IMR-90 (cell line): ENCODE data around the gene C1QL2. TPM values are rescaled to one million over a fixed set of nuclear protein-coding genes. Genes with fewer than 3 reads are reported as not detected.

Source experiments
- ATAC-seq: fragments of 200-7000 bp; cut with Tn5 transposase; 2 replicates; pipeline ENCODE4 v1.9.1; 2020; ENCODE audit warnings: low read depth, mild to moderate bottlenecking, moderate library complexity
- BruUV-seq: library from RNA; stranded (reverse); fragments of 400-500 nt; replicated peaks from 2 replicates; lab custom pipeline; 2021; lab: Mats Ljungman, UMichigan
- CTCF ChIA-PET: fragments of 300-600 bp; formaldehyde crosslinking; extraction: SDS; loops from one replicate; lab custom pipeline; 2021; ENCODE audit warnings: antibody characterized with exemption; lab: Yijun Ruan, JAX
- POLR2A ChIA-PET: fragments of 300-600 bp; sonication (Branson Sonifier 250); formaldehyde crosslinking; loops from one replicate; lab custom pipeline; 2022; ENCODE audit warnings: antibody characterized with exemption; ENCODE audit not compliant: unreplicated experiment; lab: Charles Lee
- DNase-seq: peaks from one replicate; pipeline ENCODE4 v3.0.0; 2013
- H2AFZ ChIP-seq: replicated peaks from 2 replicates; pipeline ENCODE3; 2013; ENCODE audit warnings: low read length, mild to moderate bottlenecking; ENCODE audit not compliant: poor library complexity
- H2AK5ac ChIP-seq: 2 replicates; pipeline ENCODE4 v1.6.1; 2013; ENCODE audit warnings: low read depth, low read length, inconsistent platforms
- H2AK9ac ChIP-seq: replicated peaks from 2 replicates; pipeline ENCODE3; 2013; ENCODE audit warnings: mild to moderate bottlenecking, low read depth, low read length, moderate library complexity; ENCODE audit not compliant: poor library complexity
- H2BK120ac ChIP-seq: 2 replicates; pipeline ENCODE4 v1.6.1; 2013; ENCODE audit warnings: low read depth, low read length, inconsistent platforms
- H2BK15ac ChIP-seq: 3 replicates; pipeline ENCODE4 v1.6.1; 2013; ENCODE audit warnings: low read depth, low read length, inconsistent platforms
- H2BK20ac ChIP-seq: 2 replicates; pipeline ENCODE4 v1.6.1; 2013; ENCODE audit warnings: low read depth, mild to moderate bottlenecking, inconsistent platforms, low read length, moderate library complexity
- H2BK5ac ChIP-seq: 2 replicates; pipeline ENCODE4 v1.6.1; 2013; ENCODE audit warnings: mild to moderate bottlenecking, low read depth, low read length, inconsistent platforms; ENCODE audit not compliant: poor library complexity, severe bottlenecking
- H3K14ac ChIP-seq: replicated peaks from 2 replicates; pipeline ENCODE4 v1.6.1; 2013; ENCODE audit warnings: low read depth, low read length, inconsistent platforms
- H3K18ac ChIP-seq: 2 replicates; pipeline ENCODE4 v1.6.1; 2013; ENCODE audit warnings: low read depth, low read length, control low read depth
- H3K23ac ChIP-seq: 2 replicates; pipeline ENCODE4 v1.6.1; 2013; ENCODE audit warnings: low read depth, low read length, inconsistent platforms
- H3K27ac ChIP-seq: 2 replicates; pipeline ENCODE4 v1.5.1; 2013; ENCODE audit warnings: mild to moderate bottlenecking, control low read depth, low read length; ENCODE audit not compliant: insufficient read depth
- H3K27me3 ChIP-seq: 2 replicates; pipeline ENCODE4 v1.6.1; 2013; ENCODE audit warnings: low read length; ENCODE audit not compliant: control insufficient read depth, insufficient read depth
- H3K36me3 ChIP-seq: 2 replicates; pipeline ENCODE4 v1.6.1; 2013; ENCODE audit warnings: low read length, mixed read lengths; ENCODE audit not compliant: control insufficient read depth, insufficient read depth
- H3K4ac ChIP-seq: 2 replicates; pipeline ENCODE4 v1.6.1; 2013; ENCODE audit warnings: low read depth, low read length, inconsistent platforms
- H3K4me1 ChIP-seq: 2 replicates; pipeline ENCODE4 v1.6.1; 2013; ENCODE audit warnings: low read length, mixed read lengths; ENCODE audit not compliant: control insufficient read depth, insufficient read depth
- H3K4me2 ChIP-seq: 2 replicates; pipeline ENCODE4 v1.6.1; 2013; ENCODE audit warnings: low read depth, mild to moderate bottlenecking, control low read depth, low read length, moderate library complexity
- H3K4me3 ChIP-seq: 2 replicates; pipeline ENCODE4 v1.5.1; 2013; ENCODE audit warnings: low read depth, mild to moderate bottlenecking, control low read depth, low read length, moderate library complexity; ENCODE audit not compliant: insufficient read depth
- H3K56ac ChIP-seq: 2 replicates; pipeline ENCODE4 v1.6.1; 2013; ENCODE audit warnings: low read length, inconsistent platforms; ENCODE audit not compliant: insufficient read depth; ENCODE audit errors: extremely low read depth
- H3K79me1 ChIP-seq, 2 experiments: 2 replicates each; pipeline ENCODE4 v1.6.1; 2013; ENCODE audit warnings: low read length in 2 of 2, inconsistent platforms in 1 of 2, low read depth in 1 of 2
- H3K9ac ChIP-seq: 2 replicates; pipeline ENCODE4 v1.6.1; 2013; ENCODE audit warnings: low read depth, low read length, control low read depth
- H3K9me1 ChIP-seq: 2 replicates; pipeline ENCODE4 v1.6.1; 2013; ENCODE audit warnings: low read length, inconsistent platforms; ENCODE audit not compliant: insufficient read depth
- H3K9me3 ChIP-seq: 2 replicates; pipeline ENCODE4 v1.6.1; 2013; ENCODE audit warnings: low read length; ENCODE audit not compliant: control insufficient read depth, insufficient read depth
- H4K20me1 ChIP-seq: 2 replicates; pipeline ENCODE4 v1.6.1; 2013; ENCODE audit warnings: low read length, inconsistent platforms; ENCODE audit not compliant: insufficient read depth
- H4K5ac ChIP-seq: 2 replicates; pipeline ENCODE4 v1.6.1; 2013; ENCODE audit warnings: mild to moderate bottlenecking, low read depth, low read length, control low read depth
- H4K8ac ChIP-seq, 2 experiments: 2 replicates each; pipeline ENCODE4 v1.6.1; 2013; ENCODE audit warnings: low read depth in 2 of 2, low read length in 2 of 2, control low read depth in 1 of 2, inconsistent platforms in 1 of 2
- H4K91ac ChIP-seq: 2 replicates; pipeline ENCODE4 v1.6.1; 2013; ENCODE audit warnings: low read depth, low read length, inconsistent platforms; ENCODE audit not compliant: insufficient read depth
- BHLHE40 ChIP-seq: fragments of 150-350 bp; IDR thresholded peaks from 2 replicates; pipeline ENCODE4 v1.6.1; 2016; ENCODE audit warnings: mild to moderate bottlenecking, low read depth, low read length
- FOS ChIP-seq: fragments of 150-350 bp; IDR thresholded peaks from 2 replicates; pipeline ENCODE4 v1.6.1; 2016; ENCODE audit warnings: low read depth, low read length
- MXI1 ChIP-seq: IDR thresholded peaks from 2 replicates; pipeline ENCODE4 v1.6.1; 2012; ENCODE audit warnings: low read depth, mild to moderate bottlenecking, low read length, moderate library complexity, borderline replicate concordance
- NFE2L2 ChIP-seq: fragments of 150-350 bp; IDR thresholded peaks from 2 replicates; pipeline ENCODE4 v1.6.1; 2016; ENCODE audit warnings: low read depth, mild to moderate bottlenecking, low read length
- RAD21 ChIP-seq: IDR thresholded peaks from 2 replicates; pipeline ENCODE4 v1.6.1; 2012; ENCODE audit warnings: low read length, improper control_type of control experiment
- WGBS, 2 experiments: methylation state at CpG; one replicate each; pipeline versions ENCODE4 v1.1.5 to v1.1.7; 2013; ENCODE audit warnings: missing lambda C conversion rate in 2 of 2; ENCODE audit not compliant: insufficient read length in 1 of 2; ENCODE audit errors: extremely low coverage in 2 of 2; 5-methylcytosine and 5-hydroxymethylcytosine counted together
- dilution Hi-C: fragments of 300-500 bp; cut with HindIII; formaldehyde crosslinking; loops from one replicate; pipeline ENCODE4 v1.14.3; 2018; ENCODE audit warnings: low sequenced_read_pairs; ENCODE audit not compliant: unreplicated experiment
- in situ Hi-C: fragments of 300-500 bp; cut with MboI; formaldehyde crosslinking; loops from 3 replicates; pipeline ENCODE4 v1.14.3; 2019; ENCODE audit warnings: low sequenced_read_pairs, inconsistent platforms, mixed read lengths
- intact Hi-C: fragments of 100-400 bp; cut with micrococcal nuclease; formaldehyde crosslinking; loops from 2 replicates; pipeline ENCODE4 v1.10.0; 2022
- polyA plus RNA-seq, 3 experiments: library from polyadenylated mRNA; depleted of rRNA; stranded (reverse); fragments of >200 nt; gene quantifications; 2 replicates each; pipeline ENCODE4 v1.2.3, GENCODE V29; 2012; ENCODE audit warnings: low replicate concordance in 1 of 3
- total RNA-seq: library from RNA; depleted of rRNA; stranded (reverse); fragments of >200 nt; gene quantifications from 2 replicates; pipeline ENCODE4 v1.2.3, GENCODE V29; 2012
- TF ChIP-seq, protein P1 (sequence below): conservative IDR thresholded peaks from 2 replicates; pipeline ENCODE4 v1.5.1; 2012; ENCODE audit warnings: mild to moderate bottlenecking, low read depth, low read length, improper control_type of control experiment
- TF ChIP-seq, protein P2 (sequence below): fragments of 150-350 bp; IDR thresholded peaks from 2 replicates; pipeline ENCODE4 v1.6.1; 2017; ENCODE audit warnings: mild to moderate bottlenecking, antibody characterized with exemption, low read length, low read depth

Gene C1QL2
- total and polyA plus RNA-seq, 2 of the 4 experiments (the other 2 are of a cell fraction), result not detected

DNA sequence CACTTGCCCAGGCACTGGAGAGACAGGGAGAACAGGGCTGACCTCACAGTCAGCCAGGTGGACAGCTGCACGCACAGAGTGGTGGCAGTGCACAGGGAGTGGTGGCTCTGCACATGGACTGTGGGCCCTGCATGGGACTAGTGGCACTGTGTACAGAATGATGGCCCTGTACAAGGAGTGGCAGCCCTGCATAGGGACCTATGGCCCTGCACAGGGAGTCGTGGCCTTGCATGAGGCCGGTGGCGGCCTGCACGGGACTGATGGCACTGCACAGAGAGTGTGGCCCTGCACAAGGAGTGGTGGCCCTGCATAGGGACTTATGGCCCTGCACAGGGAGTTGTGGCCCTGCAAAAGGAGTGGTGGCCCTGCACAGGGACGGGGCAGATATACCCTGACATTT, 46.0 kb upstream of the C1QL2 start:
- Histone ChIP-seq H2AK9ac (no peak overlapping the region), H4K5ac (no peak overlapping the region), H3K18ac (no peak overlapping the region), H2BK15ac (no peak overlapping the region), H2BK20ac (no peak overlapping the region), H4K8ac (no peak overlapping the region), H3K4me1 (no peaks in the 10 kb centered on the region), H3K4me3 (no peak overlapping the region), H3K9ac (no peak overlapping the region), H2BK120ac (no peak overlapping the region), H3K79me1 (no peaks in the 10 kb centered on the region), H3K27me3 (peaks cover 34% of the 10 kb centered on the region), H2AK5ac (no peak overlapping the region), H2BK5ac (no peak overlapping the region), H3K4ac (no peak overlapping the region), H3K9me1 (no peaks in the 10 kb centered on the region), H4K20me1 (no peaks in the 10 kb centered on the region), H3K27ac (no peak overlapping the region), H2AFZ (no peak overlapping the region), H3K36me3 (no peaks in the 10 kb centered on the region), H3K14ac (no peak overlapping the region), H4K91ac (no peak overlapping the region), H3K4me2 (no peak overlapping the region), H3K23ac (no peak overlapping the region), H3K56ac (no peak overlapping the region), H3K9me3 (no peaks in the 10 kb centered on the region)
- CTCF ChIA-PET, result no interaction called here
- WGBS, 2 experiments, result 77% methylated on average over 5 of the region's 6 CpGs; no CpG with 5 or more reads in 1 of the 2 experiments
- ATAC-seq (no peak), DNase-seq (no peak)
- TF ChIP-seq RAD21 (no peak), MXI1 (no peak), NFE2L2 (no peak), FOS (no peak), BHLHE40 (no peak)
- TF ChIP-seq, protein P1, sequence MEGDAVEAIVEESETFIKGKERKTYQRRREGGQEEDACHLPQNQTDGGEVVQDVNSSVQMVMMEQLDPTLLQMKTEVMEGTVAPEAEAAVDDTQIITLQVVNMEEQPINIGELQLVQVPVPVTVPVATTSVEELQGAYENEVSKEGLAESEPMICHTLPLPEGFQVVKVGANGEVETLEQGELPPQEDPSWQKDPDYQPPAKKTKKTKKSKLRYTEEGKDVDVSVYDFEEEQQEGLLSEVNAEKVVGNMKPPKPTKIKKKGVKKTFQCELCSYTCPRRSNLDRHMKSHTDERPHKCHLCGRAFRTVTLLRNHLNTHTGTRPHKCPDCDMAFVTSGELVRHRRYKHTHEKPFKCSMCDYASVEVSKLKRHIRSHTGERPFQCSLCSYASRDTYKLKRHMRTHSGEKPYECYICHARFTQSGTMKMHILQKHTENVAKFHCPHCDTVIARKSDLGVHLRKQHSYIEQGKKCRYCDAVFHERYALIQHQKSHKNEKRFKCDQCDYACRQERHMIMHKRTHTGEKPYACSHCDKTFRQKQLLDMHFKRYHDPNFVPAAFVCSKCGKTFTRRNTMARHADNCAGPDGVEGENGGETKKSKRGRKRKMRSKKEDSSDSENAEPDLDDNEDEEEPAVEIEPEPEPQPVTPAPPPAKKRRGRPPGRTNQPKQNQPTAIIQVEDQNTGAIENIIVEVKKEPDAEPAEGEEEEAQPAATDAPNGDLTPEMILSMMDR, result no peak
- TF ChIP-seq, protein P2, sequence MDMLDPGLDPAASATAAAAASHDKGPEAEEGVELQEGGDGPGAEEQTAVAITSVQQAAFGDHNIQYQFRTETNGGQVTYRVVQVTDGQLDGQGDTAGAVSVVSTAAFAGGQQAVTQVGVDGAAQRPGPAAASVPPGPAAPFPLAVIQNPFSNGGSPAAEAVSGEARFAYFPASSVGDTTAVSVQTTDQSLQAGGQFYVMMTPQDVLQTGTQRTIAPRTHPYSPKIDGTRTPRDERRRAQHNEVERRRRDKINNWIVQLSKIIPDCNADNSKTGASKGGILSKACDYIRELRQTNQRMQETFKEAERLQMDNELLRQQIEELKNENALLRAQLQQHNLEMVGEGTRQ, result no peak
- in situ Hi-C loops (no loop called here), intact Hi-C loops (no loop called here), dilution Hi-C loops (no loop called here)
- POLR2A ChIA-PET, result no interaction called here
- no TSS peak for BruUV-seq
